Activated naive CD8-positive, alpha-beta T cell treated with anti-CD3 and anti-CD28 coated beads, Interleukin-2, amount 10 ng/mL, durations not matched to agents 7 days and 5 days (primary cell): Measurements from ENCODE around the gene CACNA1G. TPM values are rescaled to one million over a fixed set of nuclear protein-coding genes. Genes with fewer than 3 reads are reported as not detected.

Experiments used
- ATAC-seq: fragments of 150-1000 bp; cut with Tn5 transposase; one replicate; pipeline ENCODE4 v1.10.0; 2021; ENCODE audit warnings: low read depth, moderate library complexity
- POLR2A ChIA-PET: fragments of 350-600 bp; sonication (Branson Sonifier 250); formaldehyde crosslinking; loops from one replicate; lab custom pipeline; 2021; ENCODE audit warnings: antibody characterized with exemption; lab: Charles Lee
- DNase-seq: peaks from one replicate; pipeline ENCODE4 v3.0.0; 2021
- H3K27ac Mint-ChIP-seq: one replicate; pipeline ENCODE4 v1.8.0; 2022; ENCODE audit warnings: mild to moderate bottlenecking, mixed read lengths
- H3K27me3 Mint-ChIP-seq: one replicate; pipeline ENCODE4 v1.8.0; 2022; ENCODE audit warnings: mild to moderate bottlenecking, moderate library complexity, mixed read lengths
- H3K36me3 Mint-ChIP-seq: one replicate; pipeline ENCODE4 v1.8.0; 2021; ENCODE audit warnings: mild to moderate bottlenecking, mixed read lengths
- H3K4me1 Mint-ChIP-seq: one replicate; pipeline ENCODE4 v1.8.0; 2021; ENCODE audit warnings: mixed read lengths
- H3K4me3 Mint-ChIP-seq: one replicate; pipeline ENCODE4 v1.8.0; 2022; ENCODE audit warnings: mild to moderate bottlenecking, moderate library complexity, mixed read lengths
- H3K9me3 Mint-ChIP-seq: one replicate; pipeline ENCODE4 v1.8.0; 2021; ENCODE audit warnings: mixed read lengths
- total RNA-seq, 2 experiments: library from RNA; stranded (reverse); gene quantifications; one replicate each; pipeline ENCODE4 v1.2.3, GENCODE V29; 2021

The CACNA1G gene
- total RNA-seq, 2 experiments from 2014 or later, result 0.11 TPM; not detected in 1

- H3K4me1 Mint-ChIP-seq, result peaks cover 14% of the 10 kb centered on the region
- ATAC-seq (no peak), DNase-seq (no peak)
- no peak overlapping the region for H3K27ac Mint-ChIP-seq
- POLR2A ChIA-PET, result interaction anchor here (0.6 kb wide), 1 partner anchor 19 kb away, joined by 3 read pairs; no protein-coding TSS in a partner anchor
- no peaks in the 10 kb centered on the region for H3K36me3 Mint-ChIP-seq
- H3K9me3 Mint-ChIP-seq, result no peaks in the 10 kb centered on the region
- no peak overlapping the region for H3K4me3 Mint-ChIP-seq
- peaks cover 6% of the 10 kb centered on the region for H3K27me3 Mint-ChIP-seq
Measured at GRCh38 chr17:50663812-50664374, 103.4 kb downstream of the CACNA1G start.

GRCh38 chr17:50664788-50665458 is 104.4 kb downstream of the CACNA1G start:
- DNase-seq (no peak), ATAC-seq (no peak)
- Mint-ChIP-seq H3K4me1 (peaks cover 14% of the 10 kb centered on the region), H3K4me3 (no peak overlapping the region), H3K27me3 (peaks cover 6% of the 10 kb centered on the region), H3K27ac (no peak overlapping the region), H3K36me3 (no peaks in the 10 kb centered on the region), H3K9me3 (no peaks in the 10 kb centered on the region)
- POLR2A ChIA-PET, result no interaction called here

GRCh38 chr17:50665838-50666237 is 105.3 kb downstream of the CACNA1G start:
- Mint-ChIP-seq H3K27me3 (peaks cover 6% of the 10 kb centered on the region), H3K27ac (no peak overlapping the region), H3K4me3 (no peak overlapping the region), H3K4me1 (peaks cover 14% of the 10 kb centered on the region), H3K36me3 (no peaks in the 10 kb centered on the region), H3K9me3 (no peaks in the 10 kb centered on the region)
- no peak for DNase-seq
- POLR2A ChIA-PET, result no interaction called here
- no peak for ATAC-seq

GRCh38 chr17:50666316-50666715 is 105.8 kb downstream of the CACNA1G start:
- H3K36me3 Mint-ChIP-seq, result no peaks in the 10 kb centered on the region
- DNase-seq (no peak), ATAC-seq (no peak)
- peaks cover 9% of the 10 kb centered on the region for H3K4me1 Mint-ChIP-seq
- no peak overlapping the region for H3K4me3 Mint-ChIP-seq
- H3K27me3 Mint-ChIP-seq, result peaks cover 6% of the 10 kb centered on the region
- no peaks in the 10 kb centered on the region for H3K9me3 Mint-ChIP-seq
- POLR2A ChIA-PET, result no interaction called here
- H3K27ac Mint-ChIP-seq, result no peak overlapping the region

- no peaks in the 10 kb centered on the region for H3K36me3 Mint-ChIP-seq
- ATAC-seq (no peak), DNase-seq (no peak)
- no peaks in the 10 kb centered on the region for H3K4me1 Mint-ChIP-seq
- POLR2A ChIA-PET, result no interaction called here
- no peaks in the 10 kb centered on the region for H3K9me3 Mint-ChIP-seq
- H3K4me3 Mint-ChIP-seq, result no peak overlapping the region
- peaks cover 6% of the 10 kb centered on the region for H3K27me3 Mint-ChIP-seq
- H3K27ac Mint-ChIP-seq, result no peak overlapping the region
Measured at GRCh38 chr17:50667259-50668024, 106.9 kb downstream of the CACNA1G start.

GRCh38 chr17:50668025-50668837 is 107.7 kb downstream of the CACNA1G start:
- Mint-ChIP-seq H3K27ac (no peak overlapping the region), H3K4me1 (no peaks in the 10 kb centered on the region), H3K9me3 (no peaks in the 10 kb centered on the region), H3K4me3 (no peak overlapping the region), H3K36me3 (no peaks in the 10 kb centered on the region), H3K27me3 (peaks cover 5% of the 10 kb centered on the region)
- POLR2A ChIA-PET, result no interaction called here
- ATAC-seq (no peak), DNase-seq (no peak)

GRCh38 chr17:50668838-50669581 is 108.5 kb downstream of the CACNA1G start:
- Mint-ChIP-seq H3K4me3 (no peak overlapping the region), H3K9me3 (no peaks in the 10 kb centered on the region), H3K4me1 (no peaks in the 10 kb centered on the region), H3K27me3 (peaks cover 5% of the 10 kb centered on the region), H3K27ac (no peak overlapping the region), H3K36me3 (no peaks in the 10 kb centered on the region)
- ATAC-seq (no peak), DNase-seq (no peak)
- POLR2A ChIA-PET, result no interaction called here

- DNase-seq (no peak), ATAC-seq (no peak)
- H3K36me3 Mint-ChIP-seq, result no peaks in the 10 kb centered on the region
- no peak overlapping the region for H3K4me3 Mint-ChIP-seq
- no peaks in the 10 kb centered on the region for H3K9me3 Mint-ChIP-seq
- peaks cover 2% of the 10 kb centered on the region for H3K27me3 Mint-ChIP-seq
- H3K4me1 Mint-ChIP-seq, result no peaks in the 10 kb centered on the region
- POLR2A ChIA-PET, result interaction anchor here (0.5 kb wide), 1 partner anchor 1310 kb away, joined by 3 read pairs; no protein-coding TSS in a partner anchor
- H3K27ac Mint-ChIP-seq, result no peak overlapping the region
Measured at GRCh38 chr17:50672071-50672470, 111.6 kb downstream of the CACNA1G start.

- Mint-ChIP-seq H3K27ac (no peak overlapping the region), H3K4me3 (no peak overlapping the region), H3K4me1 (no peaks in the 10 kb centered on the region), H3K9me3 (no peaks in the 10 kb centered on the region), H3K27me3 (no peaks in the 10 kb centered on the region), H3K36me3 (no peaks in the 10 kb centered on the region)
- POLR2A ChIA-PET, result no interaction called here
- ATAC-seq (no peak), DNase-seq (no peak)
Measured at GRCh38 chr17:50672831-50673551, 112.5 kb downstream of the CACNA1G start.

GRCh38 chr17:50675190-50675589 is 114.7 kb downstream of the CACNA1G start:
- DNase-seq, result no peak
- H3K27ac Mint-ChIP-seq, result no peak overlapping the region
- H3K36me3 Mint-ChIP-seq, result no peaks in the 10 kb centered on the region
- no peaks in the 10 kb centered on the region for H3K4me1 Mint-ChIP-seq
- no peaks in the 10 kb centered on the region for H3K27me3 Mint-ChIP-seq
- no peak for ATAC-seq
- H3K4me3 Mint-ChIP-seq, result no peak overlapping the region
- POLR2A ChIA-PET, result interaction anchor here (0.5 kb wide), 1 partner anchor 51 kb away, joined by 5 read pairs; no protein-coding TSS in a partner anchor
- H3K9me3 Mint-ChIP-seq, result no peaks in the 10 kb centered on the region

GRCh38 chr17:50675627-50676026 is 115.1 kb downstream of the CACNA1G start:
- no peak for DNase-seq
- POLR2A ChIA-PET, result no interaction called here
- no peak overlapping the region for H3K4me3 Mint-ChIP-seq
- no peaks in the 10 kb centered on the region for H3K36me3 Mint-ChIP-seq
- H3K27me3 Mint-ChIP-seq, result peaks cover 3% of the 10 kb centered on the region
- no peak overlapping the region for H3K27ac Mint-ChIP-seq
- H3K9me3 Mint-ChIP-seq, result no peaks in the 10 kb centered on the region
- ATAC-seq, result no peak
- H3K4me1 Mint-ChIP-seq, result no peaks in the 10 kb centered on the region
